ENCODE measurements around the gene DDB1.

DNA sequence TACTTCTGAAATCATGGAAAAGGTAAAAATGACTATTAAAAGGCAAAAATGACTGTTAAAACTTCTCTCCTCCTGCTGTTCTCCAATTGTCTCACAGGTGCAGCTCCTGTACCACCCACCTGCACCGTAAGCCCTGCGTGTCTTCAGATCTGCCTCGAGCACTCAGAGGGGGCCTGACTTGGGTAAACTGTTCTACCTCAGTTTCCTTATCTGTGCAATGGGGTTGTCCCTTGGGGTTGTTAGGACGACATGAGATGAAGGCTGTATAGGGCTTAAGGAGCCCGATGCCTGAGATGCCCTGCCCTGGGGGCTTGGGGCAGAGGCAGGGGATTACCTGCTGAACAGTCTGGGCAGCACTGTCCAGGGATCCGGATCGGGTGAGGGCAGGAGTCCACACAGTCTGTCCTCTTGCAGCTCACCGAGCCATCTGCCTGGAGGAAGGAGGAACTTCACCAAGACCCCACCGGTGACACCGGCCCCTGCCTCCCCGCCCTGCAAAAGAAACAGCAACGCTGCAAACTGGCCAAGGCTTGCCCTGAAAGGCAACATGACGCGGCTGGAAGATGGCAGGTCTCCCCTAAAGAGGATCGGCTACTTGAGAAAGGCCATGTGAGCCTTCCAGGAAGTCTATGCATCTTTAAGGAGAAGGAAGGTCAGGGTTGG is 64.2 kb downstream of the DDB1 start:
- TF ChIP-seq EZH2 (IDR thresholded peaks at IDR 0.05; ENCODE audit: borderline replicate concordance, low read length) = no peak
- TF ChIP-seq, protein P1, sequence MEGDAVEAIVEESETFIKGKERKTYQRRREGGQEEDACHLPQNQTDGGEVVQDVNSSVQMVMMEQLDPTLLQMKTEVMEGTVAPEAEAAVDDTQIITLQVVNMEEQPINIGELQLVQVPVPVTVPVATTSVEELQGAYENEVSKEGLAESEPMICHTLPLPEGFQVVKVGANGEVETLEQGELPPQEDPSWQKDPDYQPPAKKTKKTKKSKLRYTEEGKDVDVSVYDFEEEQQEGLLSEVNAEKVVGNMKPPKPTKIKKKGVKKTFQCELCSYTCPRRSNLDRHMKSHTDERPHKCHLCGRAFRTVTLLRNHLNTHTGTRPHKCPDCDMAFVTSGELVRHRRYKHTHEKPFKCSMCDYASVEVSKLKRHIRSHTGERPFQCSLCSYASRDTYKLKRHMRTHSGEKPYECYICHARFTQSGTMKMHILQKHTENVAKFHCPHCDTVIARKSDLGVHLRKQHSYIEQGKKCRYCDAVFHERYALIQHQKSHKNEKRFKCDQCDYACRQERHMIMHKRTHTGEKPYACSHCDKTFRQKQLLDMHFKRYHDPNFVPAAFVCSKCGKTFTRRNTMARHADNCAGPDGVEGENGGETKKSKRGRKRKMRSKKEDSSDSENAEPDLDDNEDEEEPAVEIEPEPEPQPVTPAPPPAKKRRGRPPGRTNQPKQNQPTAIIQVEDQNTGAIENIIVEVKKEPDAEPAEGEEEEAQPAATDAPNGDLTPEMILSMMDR (IDR thresholded peaks at IDR 0.05; ENCODE audit: low read length) = no peak

All from OCI-LY1 (cell line).